K562 (cell line): ENCODE results near the gene ABHD8. TPM values are rescaled to one million over a fixed set of nuclear protein-coding genes. Genes with fewer than 3 reads are reported as not detected.

Experiments used
- CBX5 ChIP-seq: IDR thresholded peaks from 2 replicates; pipeline ENCODE4 v1.6.1; 2014; ENCODE audit warnings: low read depth, borderline replicate concordance
- CSDE1 ChIP-seq, 2 experiments: fragments of 450-650 bp; IDR thresholded peaks; 2 replicates each; pipeline ENCODE4 v1.6.1; 2016; ENCODE audit warnings: mild to moderate bottlenecking in 1 of 2
- EP300 ChIP-seq: IDR thresholded peaks from 2 replicates; pipeline ENCODE4 v1.6.1; 2012; ENCODE audit warnings: low read length, improper control_type of control experiment
- HDGF ChIP-seq: fragments of 450-650 bp; IDR thresholded peaks from 2 replicates; pipeline ENCODE4 v1.6.1; 2016
- KDM4B ChIP-seq, 2 experiments: fragments of 450-650 bp in 1 of 2; sonication (generic) in 1 of 2; IDR thresholded peaks; 2 replicates each; pipeline ENCODE4 v1.6.1; 2016 to 2017; ENCODE audit warnings: borderline replicate concordance in 2 of 2, antibody characterized with exemption in 1 of 2, low read depth in 1 of 2, mild to moderate bottlenecking in 1 of 2
- MAZ ChIP-seq, 2 experiments: fragments of 450-650 bp in 1 of 2; sonication (generic) in 1 of 2; formaldehyde crosslinking; IDR thresholded peaks in 1 of 2; conservative IDR thresholded peaks in 1 of 2; 2 replicates each; pipeline versions ENCODE4 v1.4.0 to v1.5.0; 2020; ENCODE audit warnings: mild to moderate bottlenecking in 1 of 2, missing genetic modification reagents in 1 of 2
- RBM17 ChIP-seq: fragments of 200-400 bp; formaldehyde crosslinking; IDR thresholded peaks from 2 replicates; pipeline ENCODE4 v1.6.1; 2017; ENCODE audit warnings: low read depth, mild to moderate bottlenecking, low read length, borderline replicate concordance
- SMARCA5 ChIP-seq: fragments of 450-650 bp; IDR thresholded peaks from 2 replicates; pipeline ENCODE4 v1.6.1; 2016
- TGIF2 ChIP-seq: sonication (generic); formaldehyde crosslinking; IDR thresholded peaks from 2 replicates; pipeline ENCODE4 v1.8.1; 2022; ENCODE audit warnings: mild to moderate bottlenecking, missing genetic modification reagents, moderate library complexity
- TSHZ1 ChIP-seq: fragments of 250-450 bp; sonication (Bioruptor Pico); IDR thresholded peaks from 2 replicates; pipeline ENCODE4 v1.4.0; 2020; ENCODE audit warnings: mild to moderate bottlenecking, moderate library complexity
- ZBTB9 ChIP-seq: fragments of 450-650 bp; formaldehyde crosslinking; IDR thresholded peaks from 2 replicates; pipeline ENCODE4 v1.4.0; 2020; ENCODE audit warnings: mild to moderate bottlenecking, moderate library complexity
- ZNF354B ChIP-seq: fragments of 250-450 bp; sonication (Bioruptor Pico); IDR thresholded peaks from 2 replicates; pipeline ENCODE4 v1.4.0; 2020
- ZNF551 ChIP-seq: fragments of 250-450 bp; sonication (Bioruptor Pico); IDR thresholded peaks from 2 replicates; pipeline ENCODE4 v1.5.0; 2021; ENCODE audit warnings: mild to moderate bottlenecking, moderate library complexity
- ZNF586 ChIP-seq: fragments of 450-650 bp; formaldehyde crosslinking; conservative IDR thresholded peaks from 2 replicates; pipeline ENCODE4 v1.4.0; 2020; ENCODE audit warnings: mild to moderate bottlenecking, moderate library complexity
- polyA plus RNA-seq, 8 experiments: library from polyadenylated mRNA; depleted of rRNA in 4 of 8; stranded (reverse) in 5 of 8; unstranded in 3 of 8; fragments of >200 nt; fragmentation: Nextera tagmentation in 2 of 8; fragmentation: Illumina TruSeq in 1 of 8; extraction: Ambion mirVana in 2 of 8; extraction: Trizol in 1 of 8; gene quantifications; 2 replicates each; pipeline versions ENCODE4 v1.2.1 to v1.2.3, GENCODE V29; 2011 to 2014; ENCODE audit warnings: inconsistent platforms in 1 of 8, missing spikeins in 1 of 8
- total RNA-seq, 7 experiments: library from RNA; depleted of rRNA in 6 of 7; stranded (reverse); fragments of >200 nt in 6 of 7; fragmentation: Illumina TruSeq in 2 of 7; extraction: Trizol in 2 of 7; gene quantifications; 2 replicates each; pipeline versions ENCODE4 v1.2.1 to v1.2.3, GENCODE V29; 2011 to 2021; ENCODE audit warnings: low replicate concordance in 1 of 7
- TF ChIP-seq, protein P1 (sequence below): fragments of 450-650 bp; IDR thresholded peaks from 2 replicates; pipeline ENCODE4 v1.6.1; 2016
- TF ChIP-seq, protein P2 (sequence below), 2 experiments: fragments of 150-350 bp in 1 of 2; IDR thresholded peaks; 2 replicates each; pipeline ENCODE4 v1.6.1; 2012 to 2016; ENCODE audit warnings: low read depth in 2 of 2, low read length in 2 of 2, mild to moderate bottlenecking in 1 of 2, moderate library complexity in 1 of 2
- TF ChIP-seq, protein P3 (sequence below): sonication (generic); formaldehyde crosslinking; IDR thresholded peaks from 2 replicates; pipeline ENCODE4 v1.8.0; 2022; ENCODE audit warnings: missing genetic modification reagents, mild to moderate bottlenecking, moderate library complexity, borderline replicate concordance

Gene ABHD8
- total and polyA plus RNA-seq, 9 of the 15 experiments (the other 6 are each of a cell fraction or from before 2014, with no cell fraction given) = 0.04 to 6.6 (median 2.0) TPM; not detected in 1

DNA sequence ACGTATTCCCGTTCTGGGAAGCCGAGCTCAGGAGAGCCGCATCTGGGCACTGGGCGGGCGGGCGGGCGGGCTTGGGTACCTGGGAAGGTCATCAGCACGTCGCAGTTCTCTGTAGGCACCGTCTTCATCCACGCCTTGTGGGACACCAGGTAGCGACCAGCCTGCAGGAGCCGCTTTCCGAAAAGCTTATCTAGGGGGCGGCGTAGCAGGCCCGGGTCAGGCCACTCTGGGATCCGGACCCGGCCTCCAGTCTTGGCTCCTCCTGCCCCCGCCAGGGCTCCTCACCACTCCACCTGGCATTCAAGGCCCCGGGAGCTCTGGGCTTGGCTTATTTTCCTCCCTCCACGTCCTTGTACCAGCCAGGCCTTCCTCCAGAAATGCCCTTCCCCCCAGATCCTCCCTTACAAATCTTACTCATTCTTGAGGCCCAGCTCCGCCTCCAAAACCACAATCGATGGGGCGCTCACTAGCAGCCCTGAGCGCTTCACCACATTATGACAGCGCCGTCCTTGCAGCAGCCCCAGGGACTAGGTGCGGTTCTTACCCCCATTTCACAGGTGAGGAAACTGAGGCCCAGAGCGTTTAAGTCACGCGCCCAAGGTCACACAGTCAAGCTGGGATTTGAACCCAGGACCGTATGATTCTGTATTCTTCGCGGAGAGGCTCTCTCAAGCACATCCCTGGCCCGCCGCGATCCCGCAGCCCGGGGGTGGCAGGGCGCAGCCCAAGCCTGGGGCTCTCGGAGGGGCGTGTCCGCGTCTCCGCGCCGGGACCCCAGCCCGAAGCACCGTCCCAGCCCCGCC is 30.6 kb upstream of the ABHD8 start (continued):
- TF ChIP-seq, protein P1, sequence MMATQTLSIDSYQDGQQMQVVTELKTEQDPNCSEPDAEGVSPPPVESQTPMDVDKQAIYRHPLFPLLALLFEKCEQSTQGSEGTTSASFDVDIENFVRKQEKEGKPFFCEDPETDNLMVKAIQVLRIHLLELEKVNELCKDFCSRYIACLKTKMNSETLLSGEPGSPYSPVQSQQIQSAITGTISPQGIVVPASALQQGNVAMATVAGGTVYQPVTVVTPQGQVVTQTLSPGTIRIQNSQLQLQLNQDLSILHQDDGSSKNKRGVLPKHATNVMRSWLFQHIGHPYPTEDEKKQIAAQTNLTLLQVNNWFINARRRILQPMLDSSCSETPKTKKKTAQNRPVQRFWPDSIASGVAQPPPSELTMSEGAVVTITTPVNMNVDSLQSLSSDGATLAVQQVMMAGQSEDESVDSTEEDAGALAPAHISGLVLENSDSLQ = peak; percentile 52
- TF ChIP-seq TSHZ1 (no peak), ZNF354B (no peak), KDM4B (IDR thresholded peaks at IDR 0.05; ENCODE audit: borderline replicate concordance in 2 of 2, low read depth in 1 of 2) (no peak), MAZ (CRISPR knock-in tag; conservative IDR thresholded peaks at IDR 0.05 in 1 of 2, IDR thresholded peaks at IDR 0.05 in 1 of 2) (no peak; a peak in 3 of 4 replicates), RBM17 (no peak), EP300 (peak; percentile 50; the same call in 1 of the 2 replicates), SMARCA5 (peak; percentile 98), HDGF (peak; percentile 97), CSDE1 (IDR thresholded peaks at IDR 0.05) (no peak), TGIF2 (0 out of 2 replicates have a peak, but pooled peaks have one; percentile 83), ZBTB9 (CRISPR knock-in tag) (no peak), ZNF586 (CRISPR knock-in tag) (0 out of 2 replicates have a peak, but pooled peaks have one; percentile 9), CBX5 (no peak), ZNF551 (CRISPR knock-in tag) (no peak)
- TF ChIP-seq, protein P2, sequence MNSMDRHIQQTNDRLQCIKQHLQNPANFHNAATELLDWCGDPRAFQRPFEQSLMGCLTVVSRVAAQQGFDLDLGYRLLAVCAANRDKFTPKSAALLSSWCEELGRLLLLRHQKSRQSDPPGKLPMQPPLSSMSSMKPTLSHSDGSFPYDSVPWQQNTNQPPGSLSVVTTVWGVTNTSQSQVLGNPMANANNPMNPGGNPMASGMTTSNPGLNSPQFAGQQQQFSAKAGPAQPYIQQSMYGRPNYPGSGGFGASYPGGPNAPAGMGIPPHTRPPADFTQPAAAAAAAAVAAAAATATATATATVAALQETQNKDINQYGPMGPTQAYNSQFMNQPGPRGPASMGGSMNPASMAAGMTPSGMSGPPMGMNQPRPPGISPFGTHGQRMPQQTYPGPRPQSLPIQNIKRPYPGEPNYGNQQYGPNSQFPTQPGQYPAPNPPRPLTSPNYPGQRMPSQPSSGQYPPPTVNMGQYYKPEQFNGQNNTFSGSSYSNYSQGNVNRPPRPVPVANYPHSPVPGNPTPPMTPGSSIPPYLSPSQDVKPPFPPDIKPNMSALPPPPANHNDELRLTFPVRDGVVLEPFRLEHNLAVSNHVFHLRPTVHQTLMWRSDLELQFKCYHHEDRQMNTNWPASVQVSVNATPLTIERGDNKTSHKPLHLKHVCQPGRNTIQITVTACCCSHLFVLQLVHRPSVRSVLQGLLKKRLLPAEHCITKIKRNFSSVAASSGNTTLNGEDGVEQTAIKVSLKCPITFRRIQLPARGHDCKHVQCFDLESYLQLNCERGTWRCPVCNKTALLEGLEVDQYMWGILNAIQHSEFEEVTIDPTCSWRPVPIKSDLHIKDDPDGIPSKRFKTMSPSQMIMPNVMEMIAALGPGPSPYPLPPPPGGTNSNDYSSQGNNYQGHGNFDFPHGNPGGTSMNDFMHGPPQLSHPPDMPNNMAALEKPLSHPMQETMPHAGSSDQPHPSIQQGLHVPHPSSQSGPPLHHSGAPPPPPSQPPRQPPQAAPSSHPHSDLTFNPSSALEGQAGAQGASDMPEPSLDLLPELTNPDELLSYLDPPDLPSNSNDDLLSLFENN (IDR thresholded peaks at IDR 0.05; ENCODE audit: low read depth in 2 of 2, low read length in 2 of 2) = peak in 1 of 2 experiments; percentile 52; a peak in 1 of 4 replicates
- TF ChIP-seq, protein P3, sequence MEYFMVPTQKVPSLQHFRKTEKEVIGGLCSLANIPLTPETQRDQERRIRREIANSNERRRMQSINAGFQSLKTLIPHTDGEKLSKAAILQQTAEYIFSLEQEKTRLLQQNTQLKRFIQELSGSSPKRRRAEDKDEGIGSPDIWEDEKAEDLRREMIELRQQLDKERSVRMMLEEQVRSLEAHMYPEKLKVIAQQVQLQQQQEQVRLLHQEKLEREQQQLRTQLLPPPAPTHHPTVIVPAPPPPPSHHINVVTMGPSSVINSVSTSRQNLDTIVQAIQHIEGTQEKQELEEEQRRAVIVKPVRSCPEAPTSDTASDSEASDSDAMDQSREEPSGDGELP = peak; percentile 71
